NCI-H69 (cell line): ENCODE data around the gene MIS18BP1.
"Not testable (repeated sequence)": the region's sequence is repeated elsewhere in the genome, so short reads cannot be mapped to it uniquely, and the experiment has no call there.

Experiments
- DNase-seq: peaks from one replicate; lab custom pipeline; 2025; lab: John Stamatoyannopoulos, UW

Gene MIS18BP1

GRCh38 chr14:45253070-45253753 is at the start of gene MIS18BP1:
Gene MIS18BP1, minus strand, starts transcription at chr14:45253202. Its CDS starts 5,916 bp downstream, at chr14:45247286.
- peak; percentile 99 for DNase-seq

DNA sequence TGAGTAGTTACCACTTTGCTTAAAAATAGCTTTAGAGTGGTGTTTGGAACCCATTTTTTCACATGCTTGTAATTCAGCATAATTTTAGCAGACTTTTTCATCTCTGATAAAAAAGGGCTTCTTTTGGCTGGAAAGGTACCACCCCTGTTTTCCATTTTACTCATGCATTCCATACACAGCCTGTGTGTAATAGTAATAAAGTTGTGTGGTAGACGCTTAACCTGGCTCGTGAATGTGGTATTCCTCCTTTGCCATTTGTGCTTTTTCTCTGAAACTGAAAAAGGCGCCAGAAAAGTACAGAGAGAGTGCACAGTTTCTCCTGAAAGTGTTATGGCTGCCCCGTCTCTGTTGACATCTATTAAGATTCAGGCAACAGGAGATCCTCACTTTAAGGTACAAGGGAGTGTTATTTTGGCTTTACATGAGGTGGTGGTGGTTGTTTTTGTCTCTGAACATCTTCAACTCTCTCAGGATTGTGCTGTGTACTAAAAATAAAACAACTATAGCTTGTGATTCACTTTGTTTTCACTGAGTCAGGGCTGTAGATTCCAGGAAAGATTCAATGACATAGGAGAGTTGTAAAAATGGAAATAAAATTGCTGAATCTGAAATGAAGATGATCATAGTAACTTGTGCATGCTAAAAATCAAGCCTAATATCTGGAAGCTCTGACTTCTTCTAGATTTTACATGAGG is 45.6 kb upstream of the MIS18BP1 start:
- no peak for DNase-seq

DNA sequence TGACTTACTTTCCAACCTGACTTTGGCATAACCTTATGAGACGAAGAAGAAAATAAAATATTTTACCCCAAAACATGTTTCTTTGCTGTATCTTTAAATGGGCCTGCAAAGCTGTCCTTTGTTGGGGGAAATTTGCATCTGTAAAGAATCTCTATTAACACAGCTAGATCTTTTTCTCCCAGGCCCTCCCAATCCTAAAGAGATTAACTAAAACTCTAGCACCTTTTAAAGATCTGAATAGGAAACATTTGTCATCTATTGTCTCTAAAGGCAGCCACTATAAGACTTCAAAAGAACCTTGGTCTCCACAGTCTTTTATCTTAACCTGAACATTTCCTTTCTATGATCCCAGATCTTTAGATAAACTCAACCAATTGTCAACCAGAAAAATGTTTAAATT is 41.8 kb upstream of the MIS18BP1 start:
- not testable (repeated sequence) for DNase-seq

- DNase-seq: no peak
Measured at GRCh38 chr14:45290547-45290946, 37.5 kb upstream of the MIS18BP1 start.

DNA sequence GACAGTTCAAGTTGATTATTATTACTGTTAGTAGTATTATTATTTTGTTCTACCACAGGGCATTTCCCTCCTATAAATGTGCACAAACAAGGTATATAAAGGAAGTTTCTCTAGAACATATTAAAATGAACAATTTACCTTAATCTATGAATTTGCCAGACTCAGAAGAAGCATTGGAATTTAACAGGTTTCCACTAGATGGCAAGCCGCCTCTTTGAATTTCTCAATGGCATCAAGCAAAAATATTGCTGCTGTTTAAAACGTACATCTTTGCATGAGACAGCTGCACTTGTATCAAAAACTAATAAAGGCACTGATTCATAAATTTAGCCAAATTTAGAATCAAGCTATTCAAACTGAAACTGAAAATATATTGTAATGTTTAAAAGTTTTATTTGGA is 34.6 kb upstream of the MIS18BP1 start:
- DNase-seq: peak; percentile 4

- DNase-seq: peak; percentile 17
Measured at GRCh38 chr14:45284802-45285201, 31.8 kb upstream of the MIS18BP1 start.

GRCh38 chr14:45281731-45282400 is 28.9 kb upstream of the MIS18BP1 start:
- peak; percentile 7 for DNase-seq

GRCh38 chr14:45271858-45272537 is 19.0 kb upstream of the MIS18BP1 start:
- DNase-seq: no peak

DNA sequence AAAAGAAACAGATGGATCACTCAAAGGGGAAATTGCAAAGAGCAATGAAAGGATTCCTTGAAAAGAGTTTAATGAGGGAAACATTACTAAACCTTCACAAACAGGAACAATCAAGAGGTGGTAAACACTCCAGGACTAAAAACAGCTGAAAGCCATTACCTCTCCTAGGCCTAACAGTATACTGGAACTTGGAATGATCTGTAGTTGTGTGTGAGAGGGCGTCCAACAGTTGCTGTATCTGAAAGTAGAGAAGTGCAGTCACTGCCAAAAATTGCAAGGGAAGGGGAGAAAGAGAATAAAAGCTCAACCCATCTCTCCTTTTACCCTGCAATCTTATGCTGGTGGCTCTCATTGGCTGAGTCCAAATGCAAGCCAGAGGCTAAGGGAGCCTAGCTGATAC is 17.0 kb upstream of the MIS18BP1 start:
- no peak for DNase-seq

- DNase-seq: no peak
Measured at GRCh38 chr14:45267071-45267470, 14.1 kb upstream of the MIS18BP1 start.

- no peak for DNase-seq
Measured at GRCh38 chr14:45262637-45263036, 9.6 kb upstream of the MIS18BP1 start.

GRCh38 chr14:45261209-45261608 is 8.2 kb upstream of the MIS18BP1 start:
- no peak for DNase-seq

GRCh38 chr14:45258805-45259204 is 5.8 kb upstream of the MIS18BP1 start:
- DNase-seq: no peak

DNA sequence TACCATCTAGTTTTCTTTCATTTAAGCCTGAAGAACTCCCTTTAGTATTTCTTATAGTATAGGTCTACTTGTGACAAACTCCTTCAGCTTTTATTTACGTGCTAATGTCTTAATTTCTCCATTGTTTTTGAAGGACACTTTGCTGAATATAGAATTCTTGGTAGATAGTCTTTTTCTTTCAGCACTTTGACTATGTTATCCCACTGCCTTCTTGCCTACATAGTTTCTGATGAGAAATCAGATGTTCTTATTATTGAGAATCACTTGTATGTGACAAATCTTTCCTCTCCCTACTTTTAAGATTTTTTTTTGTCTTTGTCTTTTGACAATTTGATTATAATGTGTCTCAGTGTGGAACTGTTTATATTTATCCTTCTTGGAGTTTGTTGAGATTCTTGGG is 5.1 kb upstream of the MIS18BP1 start:
- DNase-seq: no peak

- DNase-seq: no peak
Measured at GRCh38 chr14:45254771-45255170, 1.8 kb upstream of the MIS18BP1 start.

- DNase-seq: peak; percentile 56
Measured at GRCh38 chr14:45253754-45254310, 830 bp upstream of the MIS18BP1 start.

- peak; percentile 65 for DNase-seq
Measured at GRCh38 chr14:45252366-45253069, 484 bp downstream of the MIS18BP1 start.

GRCh38 chr14:45251912-45252311 is 1.1 kb downstream of the MIS18BP1 start:
- peak; percentile 61 for DNase-seq

DNA sequence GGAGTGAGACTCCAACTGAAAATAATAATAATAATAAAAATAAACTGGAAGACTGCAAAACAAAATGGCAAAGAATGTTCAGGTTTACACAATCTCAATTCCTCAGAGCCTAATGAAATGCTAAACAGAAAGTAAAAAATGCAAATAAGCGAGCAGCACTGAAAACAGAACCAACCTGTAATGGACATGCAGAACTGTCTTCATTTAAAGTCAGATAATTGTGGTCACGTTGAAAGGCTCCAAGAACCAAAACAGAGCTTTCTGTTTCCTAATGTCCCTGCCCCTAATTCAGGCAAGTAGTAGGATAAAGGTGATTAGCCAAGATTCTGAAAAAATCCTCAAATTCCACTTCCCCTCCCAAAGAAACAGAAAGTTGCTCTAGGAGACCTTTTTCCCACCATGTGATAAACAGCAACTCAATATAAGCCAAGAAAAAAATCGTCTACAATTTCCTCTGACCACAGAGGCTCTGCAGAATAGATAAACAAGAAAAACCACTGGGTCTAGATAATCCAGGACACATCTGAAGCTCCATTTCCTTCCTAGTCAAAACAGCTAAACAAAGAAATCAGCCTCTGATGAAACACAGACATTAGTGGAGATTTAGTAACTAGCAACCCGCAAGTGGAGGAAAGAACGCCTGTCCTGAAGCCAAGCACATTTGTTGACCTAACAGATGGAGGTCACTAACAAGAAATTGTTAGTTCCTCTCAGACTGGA is 3.0 kb downstream of the MIS18BP1 start:
- DNase-seq: no peak

- DNase-seq: no peak
Measured at GRCh38 chr14:45247427-45247826, 5.6 kb downstream of the MIS18BP1 start.

- no peak for DNase-seq
Measured at GRCh38 chr14:45246691-45247090, 6.3 kb downstream of the MIS18BP1 start.
